Right lobe of liver (tissue), 4 donors: Measurements from ENCODE around the gene CDKAL1.

Experiments used
- POLR2A ChIP-seq: fragments of 450-650 bp; IDR thresholded peaks from one replicate; pipeline ENCODE4 v1.6.1; 2017; ENCODE audit warnings: antibody characterized with exemption, mild to moderate bottlenecking
- TF ChIP-seq, protein P1 (sequence below), 4 donors: fragments of 200-600 bp in 3 of 4; fragments of 450-650 bp in 1 of 4; IDR thresholded peaks; one replicate each; pipeline versions ENCODE4 v1.5.1 to v1.8.0; 2016 to 2022; ENCODE audit warnings: antibody characterized with exemption in 4 of 4, mild to moderate bottlenecking in 2 of 4
- donor health status: DM: no; HTN: no; CAD: no.
- donor health status: DM: no; HTN: no; CAD: no.
- donor health status: DM: no; HTN: yes; CAD: no.

DNA sequence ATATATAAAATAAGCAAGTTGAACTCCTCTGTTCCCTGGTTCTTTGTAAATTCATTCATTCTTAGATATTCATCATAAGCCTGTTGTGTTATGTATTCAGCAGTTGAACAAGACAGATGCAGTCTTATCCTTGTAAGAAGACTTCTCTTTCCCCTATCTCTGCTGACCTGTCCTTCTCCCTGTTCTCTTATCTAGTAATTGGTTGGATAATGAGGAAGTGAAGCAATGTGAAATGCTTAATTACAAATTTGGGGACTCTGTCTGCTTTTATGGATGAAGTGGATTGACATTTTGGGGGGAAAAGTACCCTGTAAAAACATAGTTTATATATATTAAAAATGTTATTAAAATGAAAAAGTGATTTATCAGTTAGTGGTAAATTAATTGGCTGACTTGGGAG is 37.0 kb downstream of the CDKAL1 start:
- TF ChIP-seq, protein P1, sequence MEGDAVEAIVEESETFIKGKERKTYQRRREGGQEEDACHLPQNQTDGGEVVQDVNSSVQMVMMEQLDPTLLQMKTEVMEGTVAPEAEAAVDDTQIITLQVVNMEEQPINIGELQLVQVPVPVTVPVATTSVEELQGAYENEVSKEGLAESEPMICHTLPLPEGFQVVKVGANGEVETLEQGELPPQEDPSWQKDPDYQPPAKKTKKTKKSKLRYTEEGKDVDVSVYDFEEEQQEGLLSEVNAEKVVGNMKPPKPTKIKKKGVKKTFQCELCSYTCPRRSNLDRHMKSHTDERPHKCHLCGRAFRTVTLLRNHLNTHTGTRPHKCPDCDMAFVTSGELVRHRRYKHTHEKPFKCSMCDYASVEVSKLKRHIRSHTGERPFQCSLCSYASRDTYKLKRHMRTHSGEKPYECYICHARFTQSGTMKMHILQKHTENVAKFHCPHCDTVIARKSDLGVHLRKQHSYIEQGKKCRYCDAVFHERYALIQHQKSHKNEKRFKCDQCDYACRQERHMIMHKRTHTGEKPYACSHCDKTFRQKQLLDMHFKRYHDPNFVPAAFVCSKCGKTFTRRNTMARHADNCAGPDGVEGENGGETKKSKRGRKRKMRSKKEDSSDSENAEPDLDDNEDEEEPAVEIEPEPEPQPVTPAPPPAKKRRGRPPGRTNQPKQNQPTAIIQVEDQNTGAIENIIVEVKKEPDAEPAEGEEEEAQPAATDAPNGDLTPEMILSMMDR (IDR thresholded peaks at IDR 0.05): no peak
- TF ChIP-seq POLR2A: no peak
